HepG2 (cell line): ENCODE measurements around the gene RIC3.

ENCODE experiments used
- HES4 ChIP-seq: sonication (generic); formaldehyde crosslinking; IDR thresholded peaks from 2 replicates; pipeline ENCODE4 v1.9.0; 2021; ENCODE audit warnings: mild to moderate bottlenecking, missing genetic modification reagents, borderline replicate concordance
- MXI1 ChIP-seq: IDR thresholded peaks from 3 replicates; pipeline ENCODE4 v1.6.1; 2012; ENCODE audit warnings: low read depth, low read length, inconsistent platforms, borderline replicate concordance
- RFX5 ChIP-seq: IDR thresholded peaks from 2 replicates; pipeline ENCODE4 v1.6.1; 2011; ENCODE audit warnings: low read depth, low read length, improper control_type of control experiment
- ZC3H4 ChIP-seq: sonication (generic); formaldehyde crosslinking; IDR thresholded peaks from 2 replicates; pipeline ENCODE4 v1.4.0; 2020; ENCODE audit warnings: missing genetic modification reagents, borderline replicate concordance
- ZMYM2 ChIP-seq: sonication (generic); formaldehyde crosslinking; IDR thresholded peaks from 2 replicates; pipeline ENCODE4 v1.8.0; 2022; ENCODE audit warnings: mild to moderate bottlenecking, missing genetic modification reagents

- TF ChIP-seq RFX5 (no peak), HES4 (CRISPR knock-in tag) (no peak), ZMYM2 (no peak), MXI1 (no peak), ZC3H4 (CRISPR knock-in tag) (no peak)
Measured at GRCh38 chr11:8194956-8195355, 26.1 kb upstream of the RIC3 start.
